Tibial nerve (tissue), 3 donors: ENCODE data around the gene ST3GAL6.

Experiments
- CTCF ChIP-seq, 5 experiments: fragments of 200-600 bp in 3 of 5; fragments of 450-650 bp in 2 of 5; sonication (generic) in 3 of 5; IDR thresholded peaks; one replicate each; pipeline ENCODE4 v1.5.1; 2016 to 2019; ENCODE audit warnings: antibody characterized with exemption in 5 of 5, mild to moderate bottlenecking in 3 of 5, moderate library complexity in 2 of 5
- POLR2A ChIP-seq, 2 donors: fragments of 450-650 bp; IDR thresholded peaks; one replicate each; pipeline ENCODE4 v1.6.1; 2017; ENCODE audit warnings: antibody characterized with exemption in 2 of 2, mild to moderate bottlenecking in 2 of 2, moderate library complexity in 2 of 2

- TF ChIP-seq CTCF (IDR thresholded peaks at IDR 0.05) = no peak
- TF ChIP-seq POLR2A (IDR thresholded peaks at IDR 0.05) = no peak
Observed at GRCh38 chr3:98780343-98780742, 17.2 kb downstream of the ST3GAL6 start.
